GM12891 (cell line): ENCODE results near the gene SUPV3L1.

Experiments used
- POLR2A ChIP-seq: IDR thresholded peaks from 2 replicates; pipeline ENCODE4 v1.6.1; 2011; ENCODE audit warnings: low read depth, low read length, control low read depth
- TAF1 ChIP-seq: IDR thresholded peaks from 2 replicates; pipeline ENCODE4 v1.6.1; 2011; ENCODE audit warnings: low read depth, low read length, control low read depth

- TF ChIP-seq POLR2A (no peak), TAF1 (no peak)
Measured at GRCh38 chr10:69220507-69220906, 40.5 kb downstream of the SUPV3L1 start.
